GM10847 (cell line): ENCODE data around the gene CTRB2.

Source experiments
- POLR2A ChIP-seq: IDR thresholded peaks from 2 replicates; pipeline ENCODE4 v1.6.1; 2011; ENCODE audit not compliant: insufficient read length; ENCODE audit errors: extremely low read depth

Gene CTRB2

GRCh38 chr16:75198135-75198600, 8.8 kb downstream of the CTRB2 start:
- TF ChIP-seq POLR2A = no peak

GRCh38 chr16:75197522-75198134, 9.3 kb downstream of the CTRB2 start:
- TF ChIP-seq POLR2A = no peak

- TF ChIP-seq POLR2A = no peak
Observed at GRCh38 chr16:75196836-75197235, 10.1 kb downstream of the CTRB2 start.

- TF ChIP-seq POLR2A = no peak
Observed at GRCh38 chr16:75195811-75196790, 10.9 kb downstream of the CTRB2 start.

- no peak for TF ChIP-seq POLR2A
Observed at GRCh38 chr16:75193730-75194444, 13.1 kb downstream of the CTRB2 start.

GRCh38 chr16:75193265-75193650, 13.7 kb downstream of the CTRB2 start:
- TF ChIP-seq POLR2A = no peak

GRCh38 chr16:75192606-75193264, 14.2 kb downstream of the CTRB2 start:
- TF ChIP-seq POLR2A = no peak

- TF ChIP-seq POLR2A = no peak
Observed at GRCh38 chr16:75189638-75190245, 17.2 kb downstream of the CTRB2 start.

- TF ChIP-seq POLR2A = no peak
Observed at GRCh38 chr16:75188832-75189477, 18.0 kb downstream of the CTRB2 start.

- TF ChIP-seq POLR2A = no peak
Observed at GRCh38 chr16:75181630-75182029, 25.3 kb downstream of the CTRB2 start.

- no peak for TF ChIP-seq POLR2A
Observed at GRCh38 chr16:75179208-75179607, 27.8 kb downstream of the CTRB2 start.

GRCh38 chr16:75176926-75177325, 30.0 kb downstream of the CTRB2 start:
- TF ChIP-seq POLR2A = no peak

- TF ChIP-seq POLR2A = no peak
Observed at GRCh38 chr16:75175074-75175473, 31.9 kb downstream of the CTRB2 start.

- TF ChIP-seq POLR2A = no peak
Observed at GRCh38 chr16:75172578-75172977, 34.4 kb downstream of the CTRB2 start.
